GM18511 (cell line): Measurements from ENCODE around the gene APBA2.

Experiments used
- ATAC-seq: cut with Tn5 transposase; IDR thresholded peaks from one replicate; pipeline ENCODE4 v1.9.1; 2021; ENCODE audit warnings: mild to moderate bottlenecking, moderate library complexity; ENCODE audit not compliant: unreplicated experiment

The APBA2 gene

DNA sequence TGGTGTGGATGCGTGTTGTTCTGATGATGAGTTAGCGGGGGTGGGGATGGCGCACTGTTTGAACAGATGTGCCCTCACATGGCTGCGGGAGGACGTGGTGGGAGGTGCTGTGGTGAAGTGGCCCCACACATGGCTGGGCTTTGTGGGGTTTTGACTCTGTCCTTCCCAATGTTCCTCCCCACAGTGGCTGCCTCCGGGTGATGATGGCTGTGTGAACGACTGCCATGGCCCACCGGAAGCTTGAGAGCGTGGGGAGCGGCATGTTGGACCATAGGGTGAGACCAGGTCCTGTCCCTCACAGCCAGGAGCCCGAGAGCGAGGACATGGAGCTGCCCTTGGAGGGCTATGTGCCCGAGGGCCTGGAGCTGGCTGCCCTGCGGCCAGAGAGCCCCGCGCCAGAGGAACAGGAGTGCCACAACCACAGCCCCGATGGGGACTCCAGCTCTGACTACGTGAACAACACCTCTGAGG is 167.9 kb downstream of the APBA2 start:
- ATAC-seq: no peak

DNA sequence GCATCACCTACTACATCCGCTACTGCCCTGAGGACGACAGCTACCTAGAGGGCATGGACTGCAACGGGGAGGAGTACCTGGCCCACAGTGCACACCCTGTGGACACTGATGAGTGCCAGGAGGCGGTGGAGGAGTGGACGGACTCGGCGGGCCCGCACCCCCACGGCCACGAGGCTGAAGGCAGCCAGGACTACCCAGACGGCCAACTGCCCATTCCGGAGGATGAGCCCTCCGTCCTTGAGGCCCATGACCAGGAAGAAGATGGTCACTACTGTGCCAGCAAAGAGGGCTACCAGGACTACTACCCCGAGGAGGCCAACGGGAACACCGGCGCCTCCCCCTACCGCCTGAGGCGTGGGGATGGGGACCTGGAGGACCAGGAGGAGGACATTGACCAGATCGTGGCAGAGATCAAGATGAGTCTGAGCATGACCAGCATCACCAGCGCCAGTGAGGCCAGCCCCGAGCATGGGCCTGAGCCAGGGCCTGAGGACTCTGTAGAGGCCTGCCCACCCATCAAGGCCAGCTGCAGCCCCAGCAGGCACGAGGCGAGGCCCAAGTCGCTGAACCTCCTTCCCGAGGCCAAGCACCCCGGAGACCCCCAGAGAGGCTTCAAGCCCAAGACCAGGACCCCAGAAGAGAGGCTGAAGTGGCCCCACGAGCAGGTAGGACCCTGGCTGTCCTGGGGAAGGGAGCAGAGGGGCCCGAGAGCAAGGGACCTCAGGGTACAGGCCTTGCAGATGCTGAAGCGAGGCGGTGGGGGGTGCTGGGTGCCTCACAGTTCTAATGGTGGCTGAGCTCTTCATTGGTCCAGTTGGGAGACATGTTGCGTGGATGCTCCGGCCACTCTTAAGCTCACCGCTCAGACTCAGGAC is 168.6 kb downstream of the APBA2 start:
- no peak for ATAC-seq

DNA sequence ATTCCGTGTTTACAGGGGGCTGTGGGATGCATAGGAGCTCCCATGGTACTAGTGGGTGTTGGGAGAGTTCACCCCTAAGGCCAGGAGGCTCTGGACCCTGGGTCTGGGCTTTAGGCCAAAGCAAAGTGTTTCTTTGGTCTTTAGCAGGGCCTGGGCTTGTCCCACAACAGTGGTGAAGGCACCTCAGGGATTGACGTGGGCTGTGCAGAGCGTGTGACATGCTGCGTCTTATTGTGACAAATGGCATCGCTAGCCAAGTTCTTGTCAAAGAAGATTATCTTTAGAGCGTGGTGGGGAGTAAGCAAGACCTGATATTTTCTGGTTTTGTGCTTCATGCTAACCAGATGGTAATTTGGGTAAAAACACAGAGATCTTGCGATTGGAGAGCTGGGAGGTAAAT is 170.1 kb downstream of the APBA2 start:
- ATAC-seq: no peak

DNA sequence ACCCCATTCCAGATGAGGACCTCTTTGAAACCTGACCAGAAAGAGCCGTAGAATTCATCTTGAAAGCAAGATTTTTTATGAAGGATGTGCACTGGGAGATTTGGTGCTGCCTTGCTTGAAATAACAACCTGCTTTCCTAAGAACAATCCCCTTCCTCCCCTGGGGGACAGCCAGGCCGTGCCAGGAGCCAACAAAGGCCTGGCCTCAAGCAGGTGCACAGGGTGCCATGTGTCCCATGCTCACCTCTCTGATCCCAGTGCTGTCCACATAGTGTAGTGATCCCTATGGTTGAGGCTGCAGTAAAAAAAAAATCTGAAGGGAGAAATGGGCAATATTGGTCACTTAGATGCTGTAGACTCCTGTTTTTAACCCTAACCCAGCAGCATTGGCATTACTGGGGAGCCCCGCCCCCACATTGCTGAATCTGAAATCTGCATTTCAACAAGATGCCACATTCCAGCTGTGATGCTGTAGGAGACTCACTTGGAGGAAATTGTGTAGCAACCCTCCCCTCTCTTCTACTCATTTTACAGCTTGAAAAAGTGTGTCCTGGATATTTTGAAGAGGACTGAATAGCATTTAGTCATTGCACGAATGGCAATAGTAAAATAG is 171.2 kb downstream of the APBA2 start:
- ATAC-seq: no peak

DNA sequence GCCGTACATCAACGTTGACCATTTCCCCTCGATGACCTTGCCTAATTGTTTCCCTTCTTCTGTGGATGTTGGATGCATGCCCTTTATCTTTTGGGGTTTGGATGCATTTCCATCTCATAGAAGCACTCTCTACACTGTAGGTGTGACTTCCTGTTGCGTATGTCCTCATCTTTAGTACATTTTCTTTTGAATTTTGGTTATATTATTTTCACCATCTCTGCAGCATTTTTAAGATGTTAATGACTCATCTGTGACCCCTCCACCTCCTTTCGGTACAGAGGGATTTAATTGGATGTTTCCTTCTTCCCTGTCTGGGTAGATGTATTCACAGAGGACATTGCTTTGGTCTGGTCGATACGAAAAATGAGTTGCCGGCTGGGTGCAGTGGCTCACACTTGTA is 172.1 kb downstream of the APBA2 start:
- no peak for ATAC-seq

DNA sequence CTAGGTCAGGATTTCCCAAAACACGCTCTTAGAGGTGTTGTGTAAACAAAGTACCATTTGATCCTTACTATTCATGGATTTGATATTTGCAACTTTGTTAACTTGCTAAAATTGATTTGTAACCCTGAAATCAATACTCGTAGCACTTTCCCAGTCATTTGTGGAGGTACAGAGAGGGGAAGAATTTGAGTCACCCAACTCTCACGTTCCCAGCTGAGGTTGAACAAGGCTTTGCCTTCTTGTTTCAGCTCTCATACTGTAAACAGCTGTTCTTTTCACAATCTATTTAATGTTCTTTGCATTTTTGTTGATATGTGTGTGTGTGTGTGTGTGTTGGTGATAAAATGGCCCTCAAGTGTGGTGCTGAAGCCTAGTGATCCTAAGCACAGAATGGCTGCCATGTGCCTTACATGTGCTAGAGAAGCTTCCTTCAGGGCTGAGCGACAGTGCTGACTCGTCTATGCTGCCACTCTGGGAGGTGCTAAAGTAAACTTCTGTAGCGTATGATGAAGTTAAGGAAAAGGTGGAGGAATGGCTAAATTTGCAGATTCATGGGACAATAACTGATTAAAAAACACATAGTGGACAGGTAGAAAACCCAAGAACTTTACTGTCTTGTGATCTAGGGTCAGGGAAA is 173.2 kb downstream of the APBA2 start:
- no peak for ATAC-seq

DNA sequence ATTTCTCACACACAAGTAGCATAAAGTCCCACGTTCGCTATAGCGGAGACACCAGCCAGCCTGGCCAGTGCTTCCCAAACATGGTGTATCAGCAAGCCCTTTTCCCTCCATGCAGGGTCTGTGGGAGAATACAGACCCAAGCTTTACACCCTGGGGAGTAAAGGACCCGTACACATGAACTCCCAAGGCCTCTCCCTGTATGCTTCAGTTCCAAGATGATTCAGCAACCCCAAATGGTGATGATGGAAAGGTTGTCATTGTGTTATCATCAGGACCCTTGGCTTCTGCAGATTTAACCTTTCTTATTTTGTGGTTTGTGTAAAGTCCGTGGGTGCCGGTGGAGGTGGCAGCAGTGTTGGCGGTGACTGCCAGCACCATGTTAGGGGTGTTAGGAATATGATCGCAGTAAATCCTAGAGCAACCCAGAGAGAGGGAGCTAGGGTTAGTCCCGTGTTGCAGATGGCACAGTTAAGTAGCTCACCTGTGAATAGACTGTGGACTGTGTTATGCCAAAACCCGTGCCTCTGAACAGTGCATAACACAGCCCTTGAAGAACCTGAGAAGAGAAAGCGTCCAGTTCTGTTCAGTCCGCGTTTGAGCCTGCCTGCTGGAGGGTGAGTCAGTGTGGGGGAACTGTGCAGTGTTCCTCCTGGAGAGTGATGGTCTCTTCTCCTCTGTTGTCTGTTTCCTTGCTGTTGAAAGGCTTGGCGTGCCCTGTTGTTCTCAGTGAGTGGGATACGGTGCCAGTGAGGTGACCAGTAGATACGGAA is 174.3 kb downstream of the APBA2 start:
- no peak for ATAC-seq

DNA sequence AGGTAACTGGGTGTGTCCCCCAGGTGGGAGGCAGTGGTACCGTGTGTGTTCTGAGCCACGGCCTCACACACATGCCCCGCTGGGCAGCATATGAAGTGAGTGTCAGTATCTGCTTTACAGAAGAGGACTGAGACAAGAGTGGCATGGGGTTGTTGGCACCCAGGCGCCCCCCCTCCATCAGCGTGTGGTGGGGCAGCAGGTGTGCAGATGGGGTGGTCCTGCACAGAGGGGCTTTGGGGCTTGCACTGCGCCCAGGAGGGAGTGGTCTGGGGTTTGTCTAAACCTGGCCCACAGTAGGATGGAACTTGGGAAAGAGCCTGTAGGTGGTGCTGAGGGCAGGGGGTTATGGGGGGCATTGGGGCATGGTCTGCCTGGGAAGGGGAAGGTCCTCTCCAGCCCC is 176.0 kb downstream of the APBA2 start:
- ATAC-seq: no peak

DNA sequence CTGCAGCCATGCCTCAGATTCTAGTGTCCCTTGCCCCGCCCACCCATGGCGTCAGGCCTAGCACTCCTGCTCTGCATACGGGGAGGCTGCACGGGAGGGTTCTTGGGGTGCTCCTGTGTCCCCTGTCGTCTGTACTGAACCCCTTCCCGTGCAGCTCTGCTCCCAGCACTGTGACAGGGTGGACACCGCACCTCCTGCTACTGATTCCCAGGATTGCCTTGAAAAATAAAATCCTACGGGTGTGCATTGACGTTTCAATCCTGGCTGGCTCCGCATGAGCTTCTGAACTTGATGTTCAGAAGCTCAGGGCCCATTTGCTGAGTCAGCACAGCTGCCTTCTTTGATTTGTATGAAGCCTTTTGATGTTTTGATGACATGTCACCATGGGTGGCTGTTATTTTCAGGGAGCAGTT is 176.4 kb downstream of the APBA2 start:
- ATAC-seq: no peak

DNA sequence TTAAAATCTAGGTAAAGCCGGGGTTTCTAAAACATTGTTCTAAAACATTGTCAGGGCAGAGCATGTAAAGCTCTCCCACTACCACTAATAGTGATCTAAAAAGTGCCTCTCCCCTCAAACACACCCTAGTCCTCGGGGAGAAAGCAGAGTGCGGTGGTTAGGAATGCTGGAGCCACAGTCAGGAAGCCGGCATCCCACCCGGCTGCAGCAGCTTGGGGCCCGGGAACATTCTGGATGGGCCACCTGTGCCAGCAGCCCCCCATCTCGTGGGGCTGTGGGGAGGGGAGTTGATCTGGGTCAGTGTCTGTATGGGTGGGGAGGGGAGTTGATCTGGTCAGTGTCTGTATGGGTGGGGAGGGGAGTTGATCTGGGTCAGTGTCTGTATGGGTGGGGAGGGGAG is 176.9 kb downstream of the APBA2 start:
- no peak for ATAC-seq

DNA sequence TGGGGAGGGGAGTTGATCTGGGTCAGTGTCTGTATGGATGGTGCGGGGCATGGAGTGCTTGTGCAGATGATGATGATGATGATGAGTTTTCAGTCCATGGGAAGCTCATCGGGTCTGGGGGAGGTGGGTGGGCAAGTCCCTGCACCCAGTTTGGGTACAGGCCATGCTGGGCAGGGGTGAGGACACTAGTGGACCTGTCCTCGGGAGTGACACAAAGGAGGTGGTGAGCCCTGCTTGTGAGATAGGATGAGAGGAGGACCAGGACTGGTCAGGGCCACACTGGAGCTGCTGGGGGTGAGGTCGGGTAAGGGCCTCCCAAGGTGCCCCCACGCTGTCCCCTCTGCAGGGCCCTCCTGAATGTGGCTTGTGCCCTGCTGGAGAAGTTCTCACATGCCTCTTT is 177.9 kb downstream of the APBA2 start:
- ATAC-seq: no peak

DNA sequence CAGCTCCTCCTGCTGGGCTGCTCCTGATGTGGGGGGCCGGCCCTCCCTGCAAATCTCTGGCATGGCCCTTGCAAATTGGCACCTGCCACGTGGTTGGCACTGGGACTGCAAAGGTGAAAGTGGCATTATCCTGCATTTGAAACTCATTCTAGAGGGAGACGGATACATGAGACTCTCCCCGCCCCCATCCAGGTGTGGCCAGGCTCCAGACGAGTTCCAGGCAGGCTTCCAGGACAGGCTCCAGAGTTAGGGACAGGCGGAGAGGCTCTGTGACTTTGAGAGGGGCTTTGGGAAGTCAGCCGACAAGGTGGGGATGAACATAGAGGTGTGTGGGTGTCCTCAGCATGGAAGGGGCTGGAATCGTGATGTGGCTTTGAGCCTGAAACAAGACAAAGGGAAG is 178.5 kb downstream of the APBA2 start:
- no peak for ATAC-seq

DNA sequence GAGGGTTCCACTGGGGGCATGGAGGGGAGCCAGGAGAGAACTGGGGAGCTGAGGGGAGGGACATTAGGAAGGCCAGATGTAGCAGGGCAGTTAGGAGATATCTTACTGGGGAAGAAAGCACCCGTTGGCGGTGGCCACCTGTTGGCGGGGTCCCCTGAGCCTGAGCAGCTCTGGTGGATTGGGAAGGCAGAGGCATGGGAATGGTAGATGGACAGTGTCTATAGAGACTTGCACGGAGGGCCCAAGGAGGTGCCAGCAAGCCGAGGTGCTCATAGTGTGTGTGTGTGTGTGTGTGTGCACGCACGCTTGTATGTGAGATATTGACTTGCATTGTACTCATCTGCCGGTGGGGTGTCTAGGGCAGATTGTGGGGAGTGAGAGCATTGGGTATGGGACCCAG is 179.0 kb downstream of the APBA2 start:
- no peak for ATAC-seq

DNA sequence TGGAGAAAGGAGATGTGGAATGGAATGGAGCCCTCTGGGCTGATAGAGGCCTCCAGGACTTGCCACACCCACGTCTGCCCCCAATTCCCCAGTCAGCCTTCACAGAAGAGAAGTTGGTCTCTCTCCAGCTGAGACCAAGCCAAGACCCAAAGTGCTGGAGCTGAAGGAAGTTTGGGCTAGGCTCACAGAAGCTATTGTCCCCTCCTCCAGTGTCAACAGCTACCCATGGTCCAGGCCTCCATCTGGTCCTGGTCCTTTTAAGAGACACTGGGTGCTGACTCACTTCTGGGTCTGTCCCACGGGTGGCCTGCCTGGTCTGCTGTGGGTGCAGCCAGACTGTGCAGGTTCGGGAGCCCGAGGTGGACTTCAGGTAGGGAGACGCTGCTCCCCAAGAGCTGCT is 179.8 kb downstream of the APBA2 start:
- no peak for ATAC-seq

DNA sequence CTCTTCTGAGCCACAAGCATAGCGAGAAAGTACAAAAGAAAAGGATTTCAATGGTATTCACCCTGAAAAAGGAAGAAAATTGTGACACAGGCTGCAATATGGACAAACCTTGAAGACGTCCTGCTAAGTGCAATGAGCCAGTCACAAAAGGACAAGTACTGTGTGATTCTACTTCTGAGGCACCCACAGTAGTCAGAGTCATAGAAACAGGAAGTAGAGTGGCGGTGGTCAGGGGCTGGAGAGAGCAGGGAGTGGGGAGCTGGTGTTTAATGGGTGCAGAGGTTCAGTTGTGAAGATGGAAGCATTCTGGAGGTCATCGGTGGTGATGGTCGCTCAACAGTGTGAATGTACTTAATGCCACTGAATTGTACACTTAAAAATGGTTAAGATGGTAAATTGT is 180.5 kb downstream of the APBA2 start:
- no peak for ATAC-seq

DNA sequence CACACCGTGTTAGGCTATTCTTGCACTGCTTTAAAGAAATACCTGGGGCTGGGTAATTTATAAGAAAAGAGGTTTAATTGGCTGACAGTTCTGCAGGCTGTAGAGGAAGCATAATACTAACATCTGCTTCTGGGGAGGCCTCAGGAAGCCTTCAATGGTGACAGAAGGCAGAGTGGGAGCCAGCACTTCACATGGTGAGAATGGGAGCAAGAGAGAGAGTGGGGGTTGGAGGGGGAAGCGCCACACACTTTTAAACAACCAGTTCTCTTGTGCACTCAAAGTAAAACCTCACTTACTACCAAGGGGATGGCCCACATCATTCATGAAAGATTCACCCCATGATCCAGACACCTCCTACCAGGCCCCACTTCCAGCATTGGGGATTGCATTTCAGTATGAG is 181.1 kb downstream of the APBA2 start:
- ATAC-seq: no peak

DNA sequence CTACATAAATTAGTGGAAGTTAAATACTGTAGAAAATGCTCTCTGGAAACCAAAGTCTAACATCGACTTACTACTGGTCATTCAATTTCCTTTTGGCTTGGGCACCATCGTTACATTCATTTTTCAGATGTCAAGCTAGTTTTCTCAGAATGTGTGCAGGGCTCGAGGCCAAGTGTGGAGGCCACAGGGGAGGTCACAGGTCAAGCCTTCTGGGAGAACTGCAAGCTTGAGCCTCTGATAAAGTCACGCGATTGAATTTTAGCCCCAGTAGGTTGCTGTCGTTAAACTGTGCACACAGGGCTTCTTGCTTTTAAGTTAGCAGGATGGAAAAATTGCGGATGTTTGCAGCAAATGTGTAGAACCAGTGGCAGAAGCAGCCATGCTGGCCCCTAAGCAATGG is 182.2 kb downstream of the APBA2 start:
- ATAC-seq: no peak

DNA sequence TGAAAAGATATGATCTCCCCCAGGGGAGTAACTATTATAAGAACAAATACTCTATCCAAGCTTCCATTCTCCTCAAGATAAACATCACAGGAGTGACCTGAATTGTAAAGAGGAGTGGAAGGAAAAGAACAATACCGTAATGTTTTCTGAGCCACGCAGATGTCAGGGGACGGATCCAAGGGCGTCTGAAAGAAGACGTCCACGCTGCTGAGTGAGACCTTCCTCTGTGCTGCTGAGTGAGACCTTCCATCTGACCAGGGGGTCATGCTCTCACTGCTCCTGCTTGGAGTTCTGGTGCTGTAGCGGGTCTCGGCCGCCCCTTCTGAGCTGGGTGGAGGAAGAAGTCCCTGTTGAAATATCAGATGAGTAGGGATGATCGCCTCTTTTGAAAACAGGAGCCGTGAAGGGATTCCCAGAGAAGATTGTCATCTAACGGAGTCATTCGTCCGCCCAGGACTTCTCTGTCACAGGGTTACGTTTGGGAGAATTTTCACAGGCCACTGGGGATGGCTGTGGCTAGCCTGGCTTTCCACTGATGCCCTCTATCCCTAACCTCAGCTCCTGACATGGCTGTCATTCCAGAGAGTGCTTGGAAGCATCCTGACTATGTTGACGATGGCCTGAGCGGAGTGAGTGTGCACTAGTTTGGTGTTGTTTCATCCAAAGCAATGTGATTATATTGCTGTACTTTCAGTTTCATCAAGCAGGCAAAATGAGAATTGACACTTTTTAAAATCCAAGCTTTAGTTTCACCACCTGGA is 184.9 kb downstream of the APBA2 start:
- ATAC-seq: no peak

DNA sequence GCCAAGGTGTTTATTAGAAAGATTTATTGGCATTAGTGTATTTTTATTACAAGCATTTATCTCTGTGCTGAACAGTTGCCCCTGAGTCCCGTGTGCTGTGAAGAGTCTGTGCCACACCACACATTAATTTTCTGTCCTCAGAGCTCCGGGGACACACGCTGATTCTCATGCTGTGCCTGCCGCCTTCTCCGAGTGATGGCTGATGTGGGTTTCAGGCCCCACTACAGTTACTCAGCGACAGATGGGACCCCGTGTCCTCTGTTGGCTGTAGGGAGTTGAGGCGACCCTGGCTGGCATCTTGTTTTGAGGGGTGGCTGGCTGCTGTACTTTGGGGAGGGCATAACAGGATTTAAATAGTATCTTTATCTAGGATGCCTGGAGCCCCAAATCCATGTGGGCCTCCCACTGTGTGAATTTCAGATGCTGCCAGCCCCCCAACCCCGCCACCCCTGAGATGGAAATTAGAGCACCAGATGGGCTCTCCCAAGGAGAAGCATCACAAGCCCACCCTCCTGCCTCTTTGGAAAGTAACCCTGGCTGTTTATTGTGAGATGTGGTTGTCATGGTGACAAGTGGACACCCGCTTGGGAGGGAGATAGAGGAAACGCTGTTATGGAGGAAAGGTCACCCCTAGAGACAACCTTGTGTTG is 185.6 kb downstream of the APBA2 start:
- no peak for ATAC-seq

DNA sequence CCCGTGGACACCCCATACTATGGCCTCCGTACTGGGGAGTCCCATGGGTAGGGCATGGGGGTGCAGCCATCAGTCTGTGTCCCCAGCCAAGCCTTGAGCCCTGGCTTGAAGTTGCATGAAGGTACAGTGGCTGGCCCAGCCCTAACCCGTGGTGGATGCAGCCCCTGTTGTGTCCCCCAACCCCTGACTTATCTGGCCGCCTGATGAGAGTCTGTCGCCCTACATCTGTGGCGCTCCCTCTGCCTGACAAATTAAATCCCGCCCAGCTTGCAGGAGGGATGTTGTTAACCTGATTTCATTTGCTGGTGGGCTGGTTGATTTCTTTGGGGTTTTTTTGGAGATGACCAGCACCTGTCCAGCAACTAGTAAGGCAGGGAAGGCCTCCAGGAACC is 186.1 kb downstream of the APBA2 start:
- ATAC-seq: no peak
